Calu3 (cell line): ENCODE data around the gene CASP2. TPM values are rescaled to one million over a fixed set of nuclear protein-coding genes. Genes with fewer than 3 reads are reported as not detected.

Experiments
- BruUV-seq: library from RNA; stranded (reverse); fragments of 400-500 nt; replicated peaks from 2 replicates; lab custom pipeline; 2021; lab: Mats Ljungman, UMichigan
- CTCF ChIA-PET: fragments of 300-600 bp; sonication (Branson Sonifier 250); formaldehyde crosslinking; loops from one replicate; lab custom pipeline; 2022; ENCODE audit warnings: antibody characterized with exemption; lab: Charles Lee
- DNase-seq: peaks from one replicate; pipeline ENCODE4 v3.0.0; 2022
- H3K27ac Mint-ChIP-seq: one replicate; pipeline ENCODE4 v1.8.0; 2022; ENCODE audit warnings: mixed read lengths; ENCODE audit not compliant: unreplicated experiment
- H3K27me3 Mint-ChIP-seq: one replicate; pipeline ENCODE4 v1.8.0; 2022; ENCODE audit warnings: mixed read lengths; ENCODE audit not compliant: unreplicated experiment
- H3K36me3 Mint-ChIP-seq: one replicate; pipeline ENCODE4 v1.8.0; 2022; ENCODE audit warnings: mild to moderate bottlenecking, moderate library complexity, mixed read lengths; ENCODE audit not compliant: insufficient read depth, unreplicated experiment
- H3K4me1 Mint-ChIP-seq: one replicate; pipeline ENCODE4 v1.8.0; 2022; ENCODE audit warnings: mild to moderate bottlenecking, low read depth, mixed read lengths; ENCODE audit not compliant: unreplicated experiment
- H3K4me3 Mint-ChIP-seq: one replicate; pipeline ENCODE4 v1.8.0; 2022; ENCODE audit warnings: mild to moderate bottlenecking, low read depth, moderate library complexity, mixed read lengths; ENCODE audit not compliant: unreplicated experiment
- H3K9me3 Mint-ChIP-seq: one replicate; pipeline ENCODE4 v1.8.0; 2022; ENCODE audit warnings: low read depth, mixed read lengths; ENCODE audit not compliant: unreplicated experiment
- intact Hi-C: fragments of 100-400 bp; cut with micrococcal nuclease; formaldehyde crosslinking; loops from one replicate; pipeline ENCODE4 v1.10.0; 2022; ENCODE audit not compliant: unreplicated experiment
- total RNA-seq: library from RNA; stranded (reverse); gene quantifications from 2 replicates; pipeline ENCODE4 v1.2.3, GENCODE V29; 2022
- TF ChIP-seq, protein P1 (sequence below): fragments of 200-600 bp; IDR thresholded peaks from one replicate; pipeline ENCODE4 v1.8.0; 2022; ENCODE audit warnings: antibody characterized with exemption; ENCODE audit not compliant: unreplicated experiment

Gene CASP2
- total RNA-seq, 1 experiment from 2014 or later, result 51.3 TPM

GRCh38 chr7:143280160-143280559, 8.0 kb upstream of the CASP2 start:
- CTCF ChIA-PET, result interaction anchor here (1.1 to 1.8 kb wide), 2 partner anchors 8 to 40 kb away, joined by 3 to 10 read pairs; partner anchors contain the start of gene CASP2
- Mint-ChIP-seq H3K36me3 (peaks cover 16% of the 10 kb centered on the region), H3K4me3 (peak overlapping the region; percentile 37), H3K27ac (peak overlapping the region; percentile 90), H3K27me3 (no peaks in the 10 kb centered on the region), H3K4me1 (peaks cover 42% of the 10 kb centered on the region), H3K9me3 (no peaks in the 10 kb centered on the region)
- BruUV-seq, result no TSS peak
- DNase-seq, result no peak
- TF ChIP-seq, protein P1, sequence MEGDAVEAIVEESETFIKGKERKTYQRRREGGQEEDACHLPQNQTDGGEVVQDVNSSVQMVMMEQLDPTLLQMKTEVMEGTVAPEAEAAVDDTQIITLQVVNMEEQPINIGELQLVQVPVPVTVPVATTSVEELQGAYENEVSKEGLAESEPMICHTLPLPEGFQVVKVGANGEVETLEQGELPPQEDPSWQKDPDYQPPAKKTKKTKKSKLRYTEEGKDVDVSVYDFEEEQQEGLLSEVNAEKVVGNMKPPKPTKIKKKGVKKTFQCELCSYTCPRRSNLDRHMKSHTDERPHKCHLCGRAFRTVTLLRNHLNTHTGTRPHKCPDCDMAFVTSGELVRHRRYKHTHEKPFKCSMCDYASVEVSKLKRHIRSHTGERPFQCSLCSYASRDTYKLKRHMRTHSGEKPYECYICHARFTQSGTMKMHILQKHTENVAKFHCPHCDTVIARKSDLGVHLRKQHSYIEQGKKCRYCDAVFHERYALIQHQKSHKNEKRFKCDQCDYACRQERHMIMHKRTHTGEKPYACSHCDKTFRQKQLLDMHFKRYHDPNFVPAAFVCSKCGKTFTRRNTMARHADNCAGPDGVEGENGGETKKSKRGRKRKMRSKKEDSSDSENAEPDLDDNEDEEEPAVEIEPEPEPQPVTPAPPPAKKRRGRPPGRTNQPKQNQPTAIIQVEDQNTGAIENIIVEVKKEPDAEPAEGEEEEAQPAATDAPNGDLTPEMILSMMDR, result no peak
- intact Hi-C loops, result no loop called here

- H3K27me3 Mint-ChIP-seq, result no peaks in the 10 kb centered on the region
- CTCF ChIA-PET, result interaction anchor here (1.8 kb wide), 1 partner anchor 40 kb away, joined by 10 read pairs; no protein-coding TSS in a partner anchor
- no peak overlapping the region for H3K4me3 Mint-ChIP-seq
- no TSS peak for BruUV-seq
- intact Hi-C loops, result no loop called here
- DNase-seq, result no peak
- peaks cover 46% of the 10 kb centered on the region for H3K4me1 Mint-ChIP-seq
- TF ChIP-seq, protein P1, result no peak
- H3K9me3 Mint-ChIP-seq, result peaks cover 3% of the 10 kb centered on the region
- peak overlapping the region; percentile 90 for H3K27ac Mint-ChIP-seq
- peaks cover 20% of the 10 kb centered on the region for H3K36me3 Mint-ChIP-seq
Observed at GRCh38 chr7:143280566-143280965, 7.6 kb upstream of the CASP2 start.

DNA sequence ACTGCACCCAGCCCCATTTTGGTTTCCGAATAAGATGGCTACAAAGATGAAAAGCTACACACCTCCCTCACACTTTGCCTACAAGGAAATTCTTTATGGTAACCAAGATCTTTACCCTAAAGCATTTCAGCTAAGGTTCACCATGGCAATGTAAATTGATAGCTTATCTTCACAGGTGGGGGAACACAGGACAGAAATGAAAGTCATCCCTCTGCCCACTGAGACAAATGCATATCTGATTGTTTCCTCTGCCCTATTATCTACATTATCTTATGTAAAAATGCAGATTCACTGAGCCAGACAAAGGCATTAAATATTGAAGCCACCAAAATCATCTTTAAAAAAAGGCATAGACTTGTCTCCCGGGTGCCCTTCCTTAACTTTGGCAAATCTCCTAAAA, 6.6 kb upstream of the CASP2 start:
- TF ChIP-seq, protein P1, result no peak
- no peak overlapping the region for H3K27ac Mint-ChIP-seq
- DNase-seq, result no peak
- H3K4me3 Mint-ChIP-seq, result no peak overlapping the region
- peaks cover 26% of the 10 kb centered on the region for H3K36me3 Mint-ChIP-seq
- no peaks in the 10 kb centered on the region for H3K27me3 Mint-ChIP-seq
- intact Hi-C loops, result no loop called here
- BruUV-seq, result no TSS peak
- peaks cover 3% of the 10 kb centered on the region for H3K9me3 Mint-ChIP-seq
- CTCF ChIA-PET, result no interaction called here
- H3K4me1 Mint-ChIP-seq, result peaks cover 51% of the 10 kb centered on the region

- BruUV-seq, result no TSS peak
- intact Hi-C loops, result no loop called here
- Mint-ChIP-seq H3K27ac (no peak overlapping the region), H3K27me3 (no peaks in the 10 kb centered on the region), H3K4me3 (no peak overlapping the region), H3K4me1 (peaks cover 51% of the 10 kb centered on the region), H3K9me3 (peaks cover 3% of the 10 kb centered on the region), H3K36me3 (peaks cover 31% of the 10 kb centered on the region)
- TF ChIP-seq, protein P1, result no peak
- CTCF ChIA-PET, result no interaction called here
- no peak for DNase-seq
Observed at GRCh38 chr7:143282124-143282523, 6.0 kb upstream of the CASP2 start.
